Right ventricle myocardium inferior (tissue), 1 donor: ENCODE data around the gene CSMD2. TPM values are rescaled to one million over a fixed set of nuclear protein-coding genes. Genes with fewer than 3 reads are reported as not detected.
"Not testable (repeated sequence)": the region's sequence is repeated elsewhere in the genome, so short reads cannot be mapped to it uniquely, and the experiment has no call there.

ENCODE experiments used
- ATAC-seq: fragments of 200-7000 bp; cut with Tn5 transposase; one replicate; pipeline ENCODE4 v1.9.1; 2020; ENCODE audit warnings: mild to moderate bottlenecking, moderate library complexity
- DNase-seq: peaks from one replicate; pipeline ENCODE4 v3.0.0; 2021; ENCODE audit errors: missing footprints
- intact Hi-C: fragments of 100-400 bp; cut with DNase I; formaldehyde crosslinking; loops from one replicate; pipeline ENCODE4 v1.11.0; 2022
- long read RNA-seq: library from polyadenylated mRNA; unstranded; transcript quantifications from one replicate; pipeline ENCODE4 v2.0.0, GENCODE V29; 2021
- total RNA-seq: library from RNA; stranded (reverse); fragmentation: NEBNext Ultra II Directional; extraction: Animal tissue kit (Norgen Biotek cat#: 25700); gene quantifications from one replicate; pipeline ENCODE4 v1.2.1, GENCODE V29; 2021
- donor health status: DM: no; HTN: yes; CAD: no; lungs with severe emphysema.

Gene CSMD2
- total RNA-seq: 0.32 TPM
- long read RNA-seq: 0 reads

DNA sequence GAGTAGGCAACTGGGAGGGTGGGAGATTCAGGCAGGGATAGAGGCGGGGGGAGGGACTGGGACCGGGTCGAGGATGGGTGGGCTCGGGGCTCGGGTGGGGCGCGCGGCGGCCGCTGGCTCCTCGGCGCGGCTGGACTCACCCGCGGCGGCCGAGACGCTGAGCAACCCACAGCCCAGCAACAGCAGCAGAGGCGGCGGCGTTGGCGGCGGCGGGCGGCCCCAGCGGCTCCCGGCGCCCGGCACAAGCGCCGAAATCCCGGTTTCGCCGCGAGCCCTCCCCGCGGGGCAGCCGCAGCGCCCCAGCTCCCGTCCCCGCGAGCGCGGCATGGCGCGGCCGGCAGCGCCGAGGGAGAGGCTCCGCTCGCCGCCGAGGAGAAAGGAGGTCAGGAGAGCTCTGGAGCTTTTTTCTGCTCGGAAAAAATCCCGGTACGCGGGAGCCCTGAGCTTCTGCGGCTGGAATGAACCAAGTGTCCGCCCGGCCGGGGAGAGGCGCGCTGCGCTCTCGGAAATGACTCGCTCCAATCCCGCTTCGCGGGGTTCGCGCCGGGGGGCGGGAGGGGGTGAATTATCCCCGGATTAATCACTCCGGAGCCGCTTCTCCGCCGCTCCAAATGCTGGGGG lies at the start of gene CSMD2:
CSMD2 (minus strand) TSS at position 460 of the 621 bp plus-strand sequence; CDS start at position 327, 133 bp downstream.
- intact Hi-C loops: loop anchor here (10.0 kb wide), 1 partner anchor 530 kb away; no protein-coding TSS in a partner anchor
- no peak for DNase-seq

DNA sequence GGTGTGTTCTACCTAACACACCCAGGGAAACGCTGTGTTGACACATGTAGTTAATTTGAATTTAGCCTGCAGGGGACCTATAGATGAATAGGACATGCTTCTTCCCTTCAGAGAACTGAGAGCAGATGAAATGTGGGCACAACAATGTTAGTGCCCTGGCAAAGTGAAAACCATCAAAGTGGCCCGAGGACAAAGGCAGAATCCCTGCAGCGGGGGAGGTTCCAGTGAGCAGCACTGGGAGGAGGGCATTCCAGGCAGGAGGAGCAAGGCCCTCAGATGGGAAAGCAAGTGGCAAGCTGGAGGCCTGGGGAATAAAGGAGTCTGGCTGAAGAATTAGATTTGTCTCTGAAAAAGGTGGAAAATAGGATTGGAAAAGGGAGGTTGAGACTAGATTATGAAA lies 48.9 kb upstream of the CSMD2 start:
- intact Hi-C loops: no loop called here
- DNase-seq: no peak
- ATAC-seq: no peak

More for the DNA sequence above, at the start of gene CSMD2:
- no peak for ATAC-seq

DNA sequence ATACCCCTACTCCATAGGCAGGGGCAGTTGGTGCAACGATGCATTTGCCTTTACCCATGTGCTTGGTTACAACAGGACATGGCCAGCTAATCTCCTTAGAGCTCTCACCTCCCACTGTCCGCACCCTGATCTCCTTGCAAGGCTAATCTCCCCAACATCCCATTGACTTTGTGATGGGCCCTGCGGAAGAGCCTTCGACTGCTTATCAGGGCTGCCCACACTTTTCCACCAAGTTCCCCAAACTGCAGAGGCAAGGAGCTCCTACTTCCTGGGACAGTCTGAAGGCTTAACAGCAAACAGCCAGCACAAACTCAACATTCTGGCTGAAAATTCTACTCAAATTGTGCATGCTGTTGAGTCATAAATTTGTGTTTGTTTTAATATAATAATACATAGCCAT lies 47.6 kb upstream of the CSMD2 start:
- intact Hi-C loops: no loop called here
- ATAC-seq: no peak
- DNase-seq: no peak

DNA sequence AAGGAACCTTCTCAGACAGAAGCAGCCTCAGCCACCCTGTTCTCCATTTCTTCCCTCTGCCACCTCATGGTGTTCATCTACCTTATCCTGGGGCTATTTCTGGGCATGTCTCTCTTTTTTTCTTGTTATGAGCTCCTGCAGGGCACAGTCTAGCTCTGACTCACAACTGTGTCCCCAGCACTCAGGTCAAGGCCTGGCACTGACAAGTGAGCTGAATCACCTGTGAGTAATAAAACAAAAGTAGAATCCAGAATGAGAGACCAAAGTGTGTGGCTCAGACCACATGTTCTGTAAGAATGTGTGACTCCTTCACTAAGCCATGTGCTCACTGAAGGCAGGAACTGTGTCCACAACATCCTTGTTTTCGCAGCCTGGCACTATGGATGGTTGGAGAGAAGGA lies 34.9 kb upstream of the CSMD2 start:
- intact Hi-C loops: no loop called here
- DNase-seq (no peak), ATAC-seq (no peak)

DNA sequence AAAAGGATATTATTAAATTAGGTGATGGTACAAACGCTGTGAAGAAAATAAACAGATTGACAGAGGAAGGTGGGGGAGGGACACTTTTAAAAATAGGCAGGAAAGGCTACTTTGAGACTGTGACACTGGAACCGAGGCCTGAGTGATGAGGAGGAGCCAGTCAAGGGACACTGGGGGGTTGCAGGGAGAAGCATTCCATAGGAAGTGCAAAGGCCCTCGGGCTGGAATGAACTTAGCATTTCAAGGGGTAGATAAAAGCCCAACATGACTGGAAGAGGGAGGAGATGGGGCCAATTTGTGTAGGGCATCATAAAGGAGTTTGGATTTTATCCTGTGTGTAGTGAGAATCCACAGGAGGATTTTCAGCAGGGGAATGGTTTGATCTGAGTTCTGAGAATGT lies 27.6 kb upstream of the CSMD2 start:
- intact Hi-C loops: no loop called here
- ATAC-seq (no peak), DNase-seq (no peak)

DNA sequence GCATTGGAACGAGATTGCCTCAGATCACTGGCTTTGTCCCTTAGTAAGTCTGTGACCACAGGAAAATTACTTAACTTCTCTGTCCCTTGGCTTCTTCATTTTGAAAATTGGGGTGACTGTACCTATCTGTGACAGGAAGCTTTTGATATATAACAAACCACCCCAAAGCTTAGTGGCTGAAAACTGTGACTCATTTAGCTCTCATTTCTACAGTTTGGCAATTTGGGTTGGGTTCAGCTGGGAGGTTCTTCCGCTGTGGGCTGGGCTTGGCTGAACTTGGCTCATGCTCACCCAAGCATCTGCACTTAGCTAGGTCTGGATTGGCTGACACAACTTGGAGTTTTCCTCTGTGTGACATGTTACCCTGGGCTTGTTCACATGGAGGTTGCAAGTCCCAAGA lies 25.7 kb upstream of the CSMD2 start:
- no peak for DNase-seq
- intact Hi-C loops: no loop called here

DNA sequence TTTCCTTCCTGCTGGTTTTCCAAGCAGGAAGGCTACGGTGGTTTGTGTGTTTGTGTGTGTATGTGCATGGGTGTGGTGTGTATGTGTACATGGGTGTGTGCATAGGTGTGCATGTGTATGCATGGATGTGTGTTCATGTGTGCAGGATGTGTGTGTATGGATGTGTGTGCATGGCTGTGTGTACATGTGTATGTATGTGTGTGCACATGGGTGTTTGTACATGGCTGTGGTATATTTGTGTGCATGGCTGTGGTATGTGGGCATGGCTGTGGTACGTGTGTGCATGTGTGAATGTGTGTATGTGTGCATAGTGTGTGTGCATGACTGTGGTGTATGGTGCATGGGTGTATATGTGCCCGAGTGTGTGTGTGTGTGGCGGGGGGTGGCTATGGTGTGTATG lies 24.0 kb upstream of the CSMD2 start:
- ATAC-seq (no peak), DNase-seq (no peak)
- intact Hi-C loops: no loop called here

More for the DNA sequence above, 25.7 kb upstream of the CSMD2 start:
- no peak for ATAC-seq

DNA sequence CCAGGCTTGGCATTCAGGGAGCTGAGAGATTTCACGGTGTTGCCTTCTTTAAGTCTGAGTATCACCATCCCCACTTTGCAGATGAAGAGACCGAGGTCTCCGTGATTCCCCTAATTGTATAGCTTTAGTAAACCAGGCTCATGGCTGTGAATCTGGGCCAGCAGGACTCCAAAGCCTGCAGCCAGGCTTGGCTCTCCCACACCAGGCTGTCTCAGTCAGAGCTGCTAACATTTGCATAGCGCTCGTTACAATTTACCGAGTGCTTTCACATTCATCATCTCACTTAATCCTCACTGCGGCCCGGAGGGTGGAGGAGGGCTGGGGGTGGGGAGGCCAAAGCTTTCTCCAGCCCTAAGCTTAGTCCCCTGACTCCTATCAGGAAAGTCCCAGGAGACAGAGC lies 23.4 kb upstream of the CSMD2 start:
- DNase-seq (no peak), ATAC-seq (no peak)
- intact Hi-C loops: no loop called here

DNA sequence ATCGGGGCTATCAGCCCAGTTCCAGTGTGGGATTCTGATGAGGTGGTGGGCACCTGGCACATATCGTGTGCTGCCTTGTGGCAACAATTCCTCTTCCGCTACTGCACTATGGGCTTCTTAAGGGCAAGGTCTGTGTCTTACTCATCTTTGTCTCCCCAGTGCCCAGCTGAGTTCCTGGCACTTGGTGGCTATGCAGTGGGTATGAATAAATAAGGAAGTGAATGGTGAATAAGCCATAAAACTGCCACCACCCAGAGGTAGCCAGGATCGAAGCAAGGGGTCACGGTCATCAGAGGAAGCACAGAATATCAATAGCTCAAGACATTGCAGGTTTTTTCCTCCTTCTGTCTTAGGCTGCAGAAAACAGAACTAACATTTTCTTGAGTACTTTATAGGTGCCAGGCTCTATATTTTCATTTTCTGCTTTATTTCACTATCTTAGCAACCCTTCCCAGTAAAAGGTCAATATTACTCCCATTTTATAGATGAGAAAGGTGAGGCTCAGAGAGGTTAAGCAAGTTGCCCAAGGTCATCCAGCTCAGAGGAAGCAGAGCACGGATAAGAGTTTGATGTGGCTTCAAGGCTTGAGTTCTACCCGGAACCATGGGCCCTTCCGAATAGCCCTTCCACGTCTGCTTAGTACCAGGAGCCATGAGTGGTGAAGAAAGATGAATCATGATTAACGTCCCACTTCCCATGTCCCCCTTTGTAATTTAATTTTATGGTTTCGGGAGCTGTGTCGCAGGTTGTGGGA lies 21.9 kb upstream of the CSMD2 start:
- ATAC-seq (no peak), DNase-seq (no peak)
- intact Hi-C loops: no loop called here

DNA sequence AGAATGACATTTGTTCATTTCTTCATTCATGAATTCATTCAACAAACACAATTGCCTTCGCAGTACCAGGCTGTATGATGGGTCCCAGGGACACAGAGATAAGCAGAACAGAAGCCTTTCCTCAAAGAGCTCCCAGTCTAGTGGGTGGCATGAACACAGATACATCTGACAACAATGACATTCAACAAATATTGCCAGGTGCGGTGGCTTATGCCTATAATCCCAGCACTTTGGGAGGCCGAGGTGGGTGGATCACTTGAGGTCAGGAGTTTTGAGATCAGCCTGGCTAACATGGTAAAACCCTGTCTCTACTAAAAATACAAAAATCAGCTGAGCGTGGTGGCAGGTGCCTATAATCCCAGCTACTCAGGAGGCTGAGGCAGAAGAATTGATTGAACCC lies 18.4 kb upstream of the CSMD2 start:
- DNase-seq, intact Hi-C loops, ATAC-seq: not testable (repeated sequence)

DNA sequence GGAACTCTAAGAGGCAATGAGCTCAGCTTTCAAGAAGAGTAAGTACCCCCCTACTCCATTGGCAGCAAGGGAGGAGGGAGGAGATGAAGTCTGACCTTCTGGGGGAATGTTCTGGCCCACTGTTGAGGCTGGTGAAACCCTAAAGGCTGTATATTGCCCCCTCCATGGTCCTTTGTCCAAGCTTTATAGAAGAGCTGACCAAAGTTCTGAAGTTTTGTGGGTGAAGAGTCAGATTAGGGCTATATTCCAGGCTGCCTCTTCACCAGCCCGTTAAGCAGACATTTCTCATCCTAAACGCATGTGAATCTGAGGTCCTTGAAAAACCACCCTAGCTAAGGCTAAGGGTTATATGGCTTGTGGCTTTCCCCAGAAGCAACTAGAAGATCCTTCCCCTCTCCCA lies 13.0 kb upstream of the CSMD2 start:
- ATAC-seq: no peak
- intact Hi-C loops: no loop called here
- no peak for DNase-seq

DNA sequence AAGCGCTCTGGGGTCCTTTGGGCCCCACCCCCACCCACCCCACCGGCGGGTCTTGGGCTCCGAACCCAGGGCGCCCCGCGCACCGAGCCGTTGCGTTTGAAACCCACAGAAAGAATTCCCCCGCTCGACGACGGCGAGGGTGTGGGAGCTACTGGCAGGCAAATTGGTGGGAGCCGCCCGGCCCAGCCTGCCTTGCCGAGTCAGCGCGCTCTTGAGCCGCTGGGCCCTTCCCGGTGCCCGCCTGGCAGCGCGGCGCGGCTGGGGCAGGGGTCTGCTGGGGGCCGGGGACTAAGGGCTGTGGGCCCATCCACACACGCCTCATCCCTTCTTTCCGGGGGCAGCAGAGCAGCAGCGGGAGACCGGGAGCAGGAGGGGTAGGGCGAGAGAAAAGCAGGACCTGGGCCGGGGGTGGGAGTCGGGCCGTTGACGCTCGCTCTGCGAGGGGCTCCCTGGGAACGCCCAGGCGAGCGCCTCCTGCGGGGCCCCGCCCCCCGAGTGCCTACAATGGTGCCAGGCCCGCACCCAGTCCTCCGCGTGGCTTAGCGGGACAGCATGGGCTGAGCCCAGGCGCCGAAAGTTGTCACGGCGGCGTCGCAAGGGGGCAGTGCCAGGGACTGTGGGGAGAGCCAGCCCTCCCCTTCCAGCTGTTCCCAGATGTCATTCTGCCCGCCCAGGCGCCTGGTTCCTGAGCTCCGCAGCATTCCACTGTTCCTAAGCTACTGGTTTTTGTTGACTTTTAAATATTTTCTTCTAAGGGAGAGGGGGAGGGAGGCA lies 12.0 kb upstream of the CSMD2 start, which contains the start of gene C1orf94:
C1orf94 (plus strand) TSS at position 78 of the 774 bp plus-strand sequence. CDS start 883 bp downstream, outside the sequence.
- ATAC-seq (no peak), DNase-seq (no peak)
- intact Hi-C loops: no loop called here

DNA sequence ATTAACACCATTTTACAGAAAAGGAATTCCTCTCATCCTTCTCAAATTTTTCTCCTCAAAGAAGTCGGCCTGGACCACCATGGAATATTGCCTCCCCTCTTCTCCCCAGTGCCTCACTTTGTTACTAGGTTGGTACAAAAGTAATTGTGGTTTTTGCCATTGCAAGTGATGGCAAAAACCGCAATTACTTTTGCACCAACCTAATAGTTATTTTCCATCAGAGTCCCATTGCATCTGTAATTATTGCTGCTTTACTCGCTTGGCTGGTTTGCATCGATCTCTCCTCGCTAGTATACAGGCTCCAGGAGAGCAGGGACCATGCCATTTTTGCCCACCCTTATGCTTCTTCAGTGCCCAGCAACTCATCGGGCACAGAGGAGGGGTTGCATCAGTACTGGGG lies 10.7 kb upstream of the CSMD2 start:
- intact Hi-C loops: no loop called here
- DNase-seq (no peak), ATAC-seq (no peak)

DNA sequence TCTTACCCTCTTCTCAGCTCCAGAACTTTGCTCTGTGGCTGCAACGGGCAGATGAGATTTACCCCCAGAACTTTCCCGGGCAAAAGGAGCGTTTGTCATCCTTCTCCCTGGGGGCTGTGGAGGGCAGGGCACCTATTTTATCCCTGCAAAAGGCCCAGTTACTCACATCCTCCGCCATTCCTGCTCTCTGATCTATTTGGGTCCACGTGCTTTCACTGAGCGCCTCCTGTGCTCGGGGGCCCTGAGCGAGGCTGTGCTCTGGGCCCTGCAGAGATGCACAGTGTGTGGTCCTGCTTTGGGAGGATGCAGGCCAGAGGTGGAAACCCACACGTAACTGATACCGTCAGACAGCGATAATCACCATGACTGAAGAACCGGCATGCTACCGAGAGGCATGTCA lies 2.4 kb upstream of the CSMD2 start:
- ATAC-seq (no peak), DNase-seq (no peak)
- intact Hi-C loops: loop anchor here (10.0 kb wide), 1 partner anchor 533 kb away; no protein-coding TSS in a partner anchor

DNA sequence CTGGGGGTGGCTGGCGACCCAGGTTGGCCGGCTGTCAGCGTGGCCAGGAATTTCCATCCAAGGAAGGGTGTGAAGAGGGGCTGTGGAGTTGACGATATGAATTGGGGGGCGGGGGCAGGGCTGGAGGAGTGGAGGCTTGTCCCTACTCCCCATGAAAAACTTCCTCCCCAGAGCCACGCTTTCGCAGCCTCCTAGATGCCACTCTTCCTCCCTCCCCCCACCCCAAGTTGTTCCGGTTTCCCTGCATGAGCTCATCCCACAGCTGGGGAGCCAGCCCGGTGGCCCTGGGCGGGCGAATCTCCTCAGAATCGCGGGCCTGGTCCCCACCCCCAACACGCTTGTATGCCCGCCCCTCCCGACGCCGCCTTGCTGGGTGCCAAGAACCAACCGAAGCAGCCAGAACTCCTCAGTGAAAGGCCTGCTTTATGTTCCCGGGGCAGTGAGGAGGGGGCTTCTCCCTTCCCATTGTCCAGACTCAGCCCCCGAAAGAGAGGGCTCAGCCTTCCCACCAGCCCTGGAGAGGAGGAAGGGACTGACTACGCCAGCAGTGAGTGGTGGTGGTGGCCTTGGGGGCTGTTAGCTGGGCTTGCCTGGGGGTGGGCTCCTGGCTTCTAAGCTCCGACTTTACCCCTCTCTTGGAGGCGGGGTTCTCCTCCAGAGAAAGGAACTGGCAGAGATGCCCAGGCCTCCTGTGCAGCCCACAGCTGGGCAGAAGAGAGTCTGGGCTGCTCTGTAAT lies 1.8 kb upstream of the CSMD2 start:
- no peak for ATAC-seq
- no peak for DNase-seq
- intact Hi-C loops: loop anchor here (10.0 kb wide), 1 partner anchor 532 kb away; no protein-coding TSS in a partner anchor

DNA sequence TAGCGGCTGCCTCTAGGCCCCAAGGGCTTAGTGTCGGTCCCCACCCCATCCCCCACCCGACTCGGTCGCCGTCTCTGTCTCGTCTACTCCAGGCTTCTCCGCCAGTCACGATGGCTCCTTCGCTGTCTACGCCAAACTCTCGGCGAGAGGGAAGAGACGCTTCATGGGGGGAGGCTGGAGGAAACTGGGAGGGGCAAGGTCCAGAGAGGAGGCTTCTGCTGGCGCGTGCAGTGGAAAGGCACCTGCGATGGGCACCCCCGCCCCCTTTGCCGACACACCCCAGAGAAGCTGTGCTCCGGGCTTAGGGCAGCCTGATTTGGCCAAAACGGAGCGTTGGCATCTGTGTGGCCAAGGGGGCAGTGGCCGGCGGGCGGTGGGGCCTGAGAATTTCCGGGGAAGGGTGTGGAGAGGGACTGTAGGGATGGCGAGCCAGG lies 1.2 kb upstream of the CSMD2 start:
- no peak for DNase-seq
- ATAC-seq: no peak
- intact Hi-C loops: loop anchor here (10.0 kb wide), 1 partner anchor 531 kb away; no protein-coding TSS in a partner anchor

DNA sequence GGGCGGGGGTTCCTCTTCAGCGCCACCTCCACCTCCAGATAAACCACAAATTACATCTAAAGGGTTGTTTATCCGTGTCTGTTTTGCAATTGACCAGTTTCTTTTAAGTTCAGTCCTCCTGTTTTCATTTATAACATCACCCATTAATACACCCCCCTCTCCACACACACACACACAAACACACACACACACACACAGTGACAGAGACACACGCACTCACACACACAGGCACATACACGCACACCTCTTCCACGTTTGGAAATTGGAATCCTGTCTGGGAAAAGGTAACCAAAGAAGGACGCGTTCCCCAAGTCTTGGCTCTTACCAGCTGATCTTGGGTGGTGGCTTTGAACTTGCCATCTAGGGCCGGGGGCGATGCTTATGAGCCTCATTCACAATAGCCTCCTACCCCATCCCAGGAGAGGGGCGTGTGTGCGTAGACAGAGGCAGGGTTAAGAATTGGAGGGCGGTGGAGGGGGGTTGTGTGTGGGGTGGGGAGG lies 442 bp upstream of the CSMD2 start:
- DNase-seq (no peak), ATAC-seq (no peak)
- intact Hi-C loops: loop anchor here (10.0 kb wide), 1 partner anchor 531 kb away; no protein-coding TSS in a partner anchor
